SU-DHL-6 (cell line): ENCODE results near the gene NTSR2.

Source experiments
- H2AFZ ChIP-seq: fragments of 200-600 bp; sonication (generic); 2 replicates; pipeline ENCODE4 v1.6.1; 2014; ENCODE audit warnings: low read depth, mild to moderate bottlenecking, moderate library complexity, mixed read lengths, antibody characterized with exemption, low read length; ENCODE audit not compliant: severe bottlenecking
- H3F3A ChIP-seq: fragments of 200-600 bp; shearing (Covaris generic); 2 replicates; pipeline ENCODE4 v1.6.0; 2016; ENCODE audit warnings: antibody characterized with exemption, mild to moderate bottlenecking; ENCODE audit not compliant: insufficient read depth
- H3K27ac ChIP-seq: fragments of 200-600 bp; sonication (generic); 2 replicates; pipeline ENCODE4 v1.5.1; 2016; ENCODE audit warnings: low read depth, mild to moderate bottlenecking, low read length, moderate library complexity, mixed read lengths
- H3K27me3 ChIP-seq: fragments of 200-600 bp; sonication (generic), shearing (Covaris generic); 2 replicates; pipeline ENCODE4 v1.6.0; 2014; ENCODE audit warnings: mild to moderate bottlenecking, low read length
- H3K36me3 ChIP-seq: fragments of 200-600 bp; sonication (generic); 2 replicates; pipeline ENCODE4 v1.6.1; 2014; ENCODE audit warnings: mild to moderate bottlenecking, low read length, mixed read lengths
- H3K4me2 ChIP-seq: fragments of 300-600, 200-600 bp; shearing (Covaris generic), sonication (generic); 2 replicates; pipeline ENCODE4 v1.6.0; 2014; ENCODE audit warnings: low read length, low read depth, mild to moderate bottlenecking; ENCODE audit not compliant: poor library complexity, severe bottlenecking
- H3K4me3 ChIP-seq: fragments of 200-600 bp; sonication (generic); 2 replicates; pipeline ENCODE4 v1.5.1; 2014; ENCODE audit warnings: antibody characterized with exemption, low read length, mild to moderate bottlenecking, mixed read lengths; ENCODE audit not compliant: insufficient read depth, poor library complexity, severe bottlenecking
- H3K79me2 ChIP-seq: fragments of 200-600 bp; sonication (generic); 2 replicates; pipeline ENCODE4 v1.6.1; 2014; ENCODE audit warnings: mild to moderate bottlenecking, low read length, moderate library complexity; ENCODE audit not compliant: insufficient read depth
- H3K9ac ChIP-seq: fragments of 200-600 bp; sonication (generic); 2 replicates; pipeline ENCODE4 v1.7.0; 2014; ENCODE audit warnings: mild to moderate bottlenecking, low read length
- H3K9me2 ChIP-seq: fragments of 200-600 bp; sonication (generic); replicated peaks from 2 replicates; pipeline ENCODE4 v1.6.1; 2014; ENCODE audit warnings: low read length; ENCODE audit not compliant: insufficient read depth
- H3K9me3 ChIP-seq: fragments of 200-600 bp; sonication (generic); 2 replicates; pipeline ENCODE4 v1.6.1; 2014; ENCODE audit warnings: low read length, mixed read lengths; ENCODE audit not compliant: insufficient read depth
- H4K20me1 ChIP-seq: fragments of 200-600 bp; sonication (generic); 2 replicates; pipeline ENCODE4 v1.6.1; 2014; ENCODE audit warnings: low read depth, mild to moderate bottlenecking, antibody characterized with exemption, low read length, moderate library complexity, mixed read lengths
- EZH2phosphoT487 ChIP-seq: fragments of 200-600 bp; sonication (generic), shearing (Covaris generic); conservative IDR thresholded peaks from 2 replicates; pipeline ENCODE4 v1.6.1; 2018; ENCODE audit warnings: mild to moderate bottlenecking, antibody characterized with exemption, low read length, moderate library complexity, mixed read lengths
- TF ChIP-seq, protein P1 (sequence below): fragments of 200-600 bp; sonication (generic); IDR thresholded peaks from one replicate; pipeline ENCODE4 v1.5.1; 2017; ENCODE audit warnings: antibody characterized with exemption, mild to moderate bottlenecking, low read length, moderate library complexity; ENCODE audit not compliant: insufficient read depth, poor library complexity, severe bottlenecking

NTSR2 gene

DNA sequence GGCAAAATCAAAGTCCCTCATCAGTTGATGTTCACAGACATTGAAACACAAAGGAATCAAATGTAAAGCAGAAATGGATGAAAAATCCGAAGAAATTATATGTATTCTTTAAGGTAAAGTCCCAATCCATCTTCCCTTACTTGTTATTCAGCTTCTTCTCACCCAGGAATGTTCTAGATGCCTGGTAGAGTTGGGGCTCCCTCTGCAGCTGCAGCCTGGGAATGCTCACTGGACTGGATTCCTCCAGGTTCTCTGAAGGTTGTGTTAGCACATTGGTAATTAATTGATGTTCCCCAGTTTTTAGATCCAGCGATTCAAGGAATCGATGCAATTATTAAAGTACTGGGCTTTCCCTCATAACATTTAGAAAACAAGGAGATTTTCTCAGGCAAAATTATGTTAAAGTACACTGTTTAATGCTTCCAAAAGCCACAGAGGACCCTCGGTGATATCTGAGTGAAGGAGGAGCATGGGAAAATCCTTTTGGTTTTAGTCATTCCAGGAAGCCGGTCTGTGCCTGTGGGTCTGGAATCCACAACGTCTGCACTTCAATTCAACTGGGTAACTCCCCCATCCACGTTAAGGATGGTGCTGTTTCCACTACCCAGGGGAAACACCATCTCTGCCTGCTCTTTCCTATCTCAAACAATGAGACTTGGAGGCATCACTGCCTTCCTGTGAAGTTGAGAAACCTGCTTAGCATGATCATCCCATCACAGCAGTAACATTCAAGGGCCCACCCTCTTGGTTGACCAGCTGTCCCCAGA, 22.0 kb downstream of the NTSR2 start:
- H3K9ac ChIP-seq, result no peak overlapping the region
- no peaks in the 10 kb centered on the region for H3K79me2 ChIP-seq
- H3K9me3 ChIP-seq, result peaks cover 3% of the 10 kb centered on the region; the same call in 1 of the 2 replicates
- no peak overlapping the region for H3K4me2 ChIP-seq
- no peaks in the 10 kb centered on the region for H4K20me1 ChIP-seq
- TF ChIP-seq EZH2phosphoT487, result no peak
- TF ChIP-seq, protein P1, sequence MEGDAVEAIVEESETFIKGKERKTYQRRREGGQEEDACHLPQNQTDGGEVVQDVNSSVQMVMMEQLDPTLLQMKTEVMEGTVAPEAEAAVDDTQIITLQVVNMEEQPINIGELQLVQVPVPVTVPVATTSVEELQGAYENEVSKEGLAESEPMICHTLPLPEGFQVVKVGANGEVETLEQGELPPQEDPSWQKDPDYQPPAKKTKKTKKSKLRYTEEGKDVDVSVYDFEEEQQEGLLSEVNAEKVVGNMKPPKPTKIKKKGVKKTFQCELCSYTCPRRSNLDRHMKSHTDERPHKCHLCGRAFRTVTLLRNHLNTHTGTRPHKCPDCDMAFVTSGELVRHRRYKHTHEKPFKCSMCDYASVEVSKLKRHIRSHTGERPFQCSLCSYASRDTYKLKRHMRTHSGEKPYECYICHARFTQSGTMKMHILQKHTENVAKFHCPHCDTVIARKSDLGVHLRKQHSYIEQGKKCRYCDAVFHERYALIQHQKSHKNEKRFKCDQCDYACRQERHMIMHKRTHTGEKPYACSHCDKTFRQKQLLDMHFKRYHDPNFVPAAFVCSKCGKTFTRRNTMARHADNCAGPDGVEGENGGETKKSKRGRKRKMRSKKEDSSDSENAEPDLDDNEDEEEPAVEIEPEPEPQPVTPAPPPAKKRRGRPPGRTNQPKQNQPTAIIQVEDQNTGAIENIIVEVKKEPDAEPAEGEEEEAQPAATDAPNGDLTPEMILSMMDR, result no peak
- no peaks in the 10 kb centered on the region for H3K36me3 ChIP-seq
- H3F3A ChIP-seq, result no peaks in the 10 kb centered on the region
- H2AFZ ChIP-seq, result no peak overlapping the region
- H3K27me3 ChIP-seq, result no peaks in the 10 kb centered on the region; the same call in 1 of the 2 replicates
- H3K27ac ChIP-seq, result no peak overlapping the region
- no peak overlapping the region for H3K4me3 ChIP-seq
- H3K9me2 ChIP-seq, result no peaks in the 10 kb centered on the region

DNA sequence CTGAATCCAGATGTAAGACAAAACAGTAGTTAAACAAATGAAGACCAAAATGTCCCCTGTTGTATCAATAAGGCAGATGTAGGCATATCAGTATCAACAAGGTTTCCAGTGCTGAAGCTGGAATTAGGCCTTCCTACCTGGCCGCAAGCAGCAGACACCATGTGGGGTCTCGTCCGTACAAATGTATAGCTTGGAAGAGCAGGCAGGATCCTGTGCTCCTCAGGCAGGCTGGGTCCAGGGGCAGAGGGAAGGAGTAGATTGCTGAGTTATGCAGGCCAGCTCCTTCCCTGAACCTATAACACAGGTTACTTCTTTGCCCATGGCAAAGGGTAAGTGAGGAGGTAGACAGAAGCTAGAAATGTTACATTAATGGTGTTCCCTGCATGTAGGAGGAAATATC, 23.5 kb downstream of the NTSR2 start:
- Histone ChIP-seq H3K9me2 (no peaks in the 10 kb centered on the region), H3K36me3 (no peaks in the 10 kb centered on the region), H2AFZ (no peak overlapping the region), H3K27me3 (no peaks in the 10 kb centered on the region; the same call in 1 of the 2 replicates), H3F3A (no peaks in the 10 kb centered on the region), H4K20me1 (no peaks in the 10 kb centered on the region), H3K79me2 (no peaks in the 10 kb centered on the region), H3K9ac (no peak overlapping the region), H3K27ac (no peak overlapping the region), H3K9me3 (peaks cover 3% of the 10 kb centered on the region; the same call in 1 of the 2 replicates), H3K4me2 (no peak overlapping the region), H3K4me3 (no peak overlapping the region)
- TF ChIP-seq EZH2phosphoT487, result no peak
- TF ChIP-seq, protein P1, result no peak

- H3K9ac ChIP-seq, result no peak overlapping the region
Measured at GRCh38 chr2:11644293-11644692, 25.7 kb downstream of the NTSR2 start.

More at GRCh38 chr2:11644293-11644692, 25.7 kb downstream of the NTSR2 start:
- H3K27me3 ChIP-seq, result no peaks in the 10 kb centered on the region; the same call in 1 of the 2 replicates
- no peak overlapping the region for H3K4me3 ChIP-seq
- no peak overlapping the region for H3K27ac ChIP-seq
- H2AFZ ChIP-seq, result no peak overlapping the region
- no peaks in the 10 kb centered on the region for H3F3A ChIP-seq
- H3K9me2 ChIP-seq, result no peaks in the 10 kb centered on the region
- no peak overlapping the region for H3K4me2 ChIP-seq
- H3K9me3 ChIP-seq, result peaks cover 3% of the 10 kb centered on the region; the same call in 1 of the 2 replicates
- TF ChIP-seq, protein P1, result no peak
- no peak for TF ChIP-seq EZH2phosphoT487
- no peaks in the 10 kb centered on the region for H3K79me2 ChIP-seq
- no peaks in the 10 kb centered on the region for H4K20me1 ChIP-seq
- H3K36me3 ChIP-seq, result no peaks in the 10 kb centered on the region
